Bronchus fibroblast of lung (primary cell): ENCODE results near the gene GANC. TPM values are rescaled to one million over a fixed set of nuclear protein-coding genes. Genes with fewer than 3 reads are reported as not detected.

Experiments used
- total RNA-seq: library from RNA; depleted of rRNA; stranded (reverse); fragments of >200 nt; gene quantifications from 2 replicates; pipeline ENCODE4 v1.2.3, GENCODE V29; 2015

GANC gene, protein sequence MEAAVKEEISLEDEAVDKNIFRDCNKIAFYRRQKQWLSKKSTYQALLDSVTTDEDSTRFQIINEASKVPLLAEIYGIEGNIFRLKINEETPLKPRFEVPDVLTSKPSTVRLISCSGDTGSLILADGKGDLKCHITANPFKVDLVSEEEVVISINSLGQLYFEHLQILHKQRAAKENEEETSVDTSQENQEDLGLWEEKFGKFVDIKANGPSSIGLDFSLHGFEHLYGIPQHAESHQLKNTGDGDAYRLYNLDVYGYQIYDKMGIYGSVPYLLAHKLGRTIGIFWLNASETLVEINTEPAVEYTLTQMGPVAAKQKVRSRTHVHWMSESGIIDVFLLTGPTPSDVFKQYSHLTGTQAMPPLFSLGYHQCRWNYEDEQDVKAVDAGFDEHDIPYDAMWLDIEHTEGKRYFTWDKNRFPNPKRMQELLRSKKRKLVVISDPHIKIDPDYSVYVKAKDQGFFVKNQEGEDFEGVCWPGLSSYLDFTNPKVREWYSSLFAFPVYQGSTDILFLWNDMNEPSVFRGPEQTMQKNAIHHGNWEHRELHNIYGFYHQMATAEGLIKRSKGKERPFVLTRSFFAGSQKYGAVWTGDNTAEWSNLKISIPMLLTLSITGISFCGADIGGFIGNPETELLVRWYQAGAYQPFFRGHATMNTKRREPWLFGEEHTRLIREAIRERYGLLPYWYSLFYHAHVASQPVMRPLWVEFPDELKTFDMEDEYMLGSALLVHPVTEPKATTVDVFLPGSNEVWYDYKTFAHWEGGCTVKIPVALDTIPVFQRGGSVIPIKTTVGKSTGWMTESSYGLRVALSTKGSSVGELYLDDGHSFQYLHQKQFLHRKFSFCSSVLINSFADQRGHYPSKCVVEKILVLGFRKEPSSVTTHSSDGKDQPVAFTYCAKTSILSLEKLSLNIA (N-terminal part only)
- total RNA-seq, result 9.6 and 11.9 TPM in 2 replicates

DNA sequence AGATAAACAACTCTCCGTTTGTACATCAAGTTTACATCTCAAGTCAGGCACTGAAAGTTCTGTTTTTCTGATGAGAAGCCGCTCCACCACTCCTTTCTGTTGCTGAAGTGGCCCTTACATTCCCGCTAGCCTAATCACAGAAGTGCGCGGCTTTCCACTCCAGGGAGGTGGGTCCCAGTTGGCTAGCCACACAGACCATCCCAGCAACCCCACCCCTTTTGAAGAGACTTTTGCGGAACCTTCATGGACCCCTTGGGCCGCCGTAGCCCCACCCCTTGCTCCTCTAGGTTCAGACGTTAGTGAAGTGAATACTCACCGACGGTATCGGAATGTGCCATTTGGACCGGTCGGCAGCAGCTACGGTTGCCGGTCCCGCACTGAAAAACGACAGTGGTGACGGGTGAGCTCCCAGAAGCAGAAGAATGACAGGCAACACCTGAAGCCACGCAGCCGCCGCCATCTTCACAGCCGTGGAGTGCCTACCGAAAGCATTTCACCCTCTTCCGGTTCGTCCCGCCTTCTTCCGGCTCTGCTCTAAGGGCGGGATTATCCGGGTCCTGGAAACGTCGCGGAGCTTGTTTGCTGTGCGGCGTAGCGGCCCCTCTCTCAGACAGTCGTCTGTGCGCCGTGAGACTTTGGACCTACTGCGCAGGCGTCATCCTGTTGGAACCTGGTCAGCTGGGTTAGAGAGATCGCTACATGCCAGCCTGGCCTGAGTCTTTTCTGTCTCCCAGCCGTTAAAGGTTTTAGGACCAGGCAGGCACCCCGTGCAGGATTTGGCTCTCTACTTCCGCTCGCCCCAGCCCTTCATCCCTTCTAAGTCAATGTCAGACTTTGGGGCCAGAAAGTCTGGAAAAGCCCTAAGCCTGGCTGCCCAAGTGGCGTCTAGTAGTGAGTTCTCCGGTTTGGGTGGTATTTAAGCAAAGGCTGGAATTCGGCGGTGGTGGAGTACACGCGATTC lies at the start of gene GANC, which contains the start of gene TMEM87A:
Gene GANC (plus strand): TSS at position 263 of the 961 bp plus-strand sequence. CDS start 1,281 bp downstream, outside the sequence.
Gene TMEM87A (minus strand): TSS at position 495 of the 961 bp plus-strand sequence. CDS start 35 bp downstream, at position 460.

DNA sequence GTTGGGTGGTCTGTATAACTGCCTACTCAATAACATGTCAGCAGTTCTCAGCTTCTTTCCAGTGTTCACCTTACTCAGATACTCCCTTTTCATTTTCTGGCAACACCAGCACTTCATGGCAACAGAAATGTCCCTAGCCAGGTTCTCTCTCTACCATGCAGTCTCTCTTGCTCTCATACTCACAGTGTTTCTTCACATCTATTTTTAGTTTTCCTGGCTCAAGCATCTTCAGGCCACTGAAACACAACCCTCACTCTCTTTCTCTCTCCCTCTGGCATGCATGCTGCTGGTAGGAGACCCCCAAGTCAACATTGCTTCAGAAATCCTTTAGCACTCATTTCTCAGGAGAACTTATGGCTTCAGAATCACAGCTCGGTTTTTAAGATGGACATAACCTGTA lies 86.2 kb downstream of the GANC start, which contains the start of gene CAPN3:
Gene CAPN3 (plus strand): TSS at position 253 of the 400 bp plus-strand sequence. CDS start 305 bp downstream, outside the sequence.

Other genes starting within 250 kb of the GANC start
- gene PLA2G4D, start 178.6 kb upstream of the GANC start, total RNA-seq, result not detected in 2 replicates
- not detected in 2 replicates for gene PLA2G4F, start 116.6 kb upstream of the GANC start, total RNA-seq
- gene VPS39, start 64.9 kb upstream of the GANC start, total RNA-seq, result 30.9 and 33.9 TPM in 2 replicates
- gene TMEM87A, start 232 bp downstream of the GANC start, total RNA-seq, result 25.1 and 31.3 TPM in 2 replicates
- 0.50 and 1.6 TPM in 2 replicates for gene CAPN3, start 86.3 kb downstream of the GANC start, total RNA-seq
- gene ZNF106, start 217.9 kb downstream of the GANC start, total RNA-seq, result 18.9 and 20.2 TPM in 2 replicates
- gene SNAP23, start 222.4 kb downstream of the GANC start, total RNA-seq, result 43.9 and 46.2 TPM in 2 replicates